Calu3 (cell line): ENCODE data around the gene CYBC1. TPM values are rescaled to one million over a fixed set of nuclear protein-coding genes. Genes with fewer than 3 reads are reported as not detected.

Source experiments
- BruUV-seq: library from RNA; stranded (reverse); fragments of 400-500 nt; replicated peaks from 2 replicates; lab custom pipeline; 2021; lab: Mats Ljungman, UMichigan
- CTCF ChIA-PET: fragments of 300-600 bp; sonication (Branson Sonifier 250); formaldehyde crosslinking; loops from one replicate; lab custom pipeline; 2022; ENCODE audit warnings: antibody characterized with exemption; lab: Charles Lee
- DNase-seq: peaks from one replicate; pipeline ENCODE4 v3.0.0; 2022
- H3K27ac Mint-ChIP-seq: one replicate; pipeline ENCODE4 v1.8.0; 2022; ENCODE audit warnings: mixed read lengths; ENCODE audit not compliant: unreplicated experiment
- H3K27me3 Mint-ChIP-seq: one replicate; pipeline ENCODE4 v1.8.0; 2022; ENCODE audit warnings: mixed read lengths; ENCODE audit not compliant: unreplicated experiment
- H3K36me3 Mint-ChIP-seq: one replicate; pipeline ENCODE4 v1.8.0; 2022; ENCODE audit warnings: mild to moderate bottlenecking, moderate library complexity, mixed read lengths; ENCODE audit not compliant: insufficient read depth, unreplicated experiment
- H3K4me1 Mint-ChIP-seq: one replicate; pipeline ENCODE4 v1.8.0; 2022; ENCODE audit warnings: mild to moderate bottlenecking, low read depth, mixed read lengths; ENCODE audit not compliant: unreplicated experiment
- H3K4me3 Mint-ChIP-seq: one replicate; pipeline ENCODE4 v1.8.0; 2022; ENCODE audit warnings: mild to moderate bottlenecking, low read depth, moderate library complexity, mixed read lengths; ENCODE audit not compliant: unreplicated experiment
- H3K9me3 Mint-ChIP-seq: one replicate; pipeline ENCODE4 v1.8.0; 2022; ENCODE audit warnings: low read depth, mixed read lengths; ENCODE audit not compliant: unreplicated experiment
- CTCF ChIP-seq: fragments of 200-600 bp; IDR thresholded peaks from one replicate; pipeline ENCODE4 v1.8.0; 2022; ENCODE audit warnings: antibody characterized with exemption; ENCODE audit not compliant: unreplicated experiment
- intact Hi-C: fragments of 100-400 bp; cut with micrococcal nuclease; formaldehyde crosslinking; loops from one replicate; pipeline ENCODE4 v1.10.0; 2022; ENCODE audit not compliant: unreplicated experiment
- total RNA-seq: library from RNA; stranded (reverse); gene quantifications from 2 replicates; pipeline ENCODE4 v1.2.3, GENCODE V29; 2022

The CYBC1 gene
- total RNA-seq, 1 experiment from 2014 or later = 80.3 TPM

GRCh38 chr17:82495844-82496528, 45.4 kb upstream of the CYBC1 start:
- peaks cover 9% of the 10 kb centered on the region for H3K4me1 Mint-ChIP-seq
- intact Hi-C loops = no loop called here
- CTCF ChIA-PET = interaction anchor here (1.0 kb wide), 1 partner anchor 53 kb away, joined by 3 read pairs; no protein-coding TSS in a partner anchor
- H3K27me3 Mint-ChIP-seq = no peaks in the 10 kb centered on the region
- H3K36me3 Mint-ChIP-seq = peaks cover 35% of the 10 kb centered on the region
- H3K27ac Mint-ChIP-seq = no peak overlapping the region
- H3K9me3 Mint-ChIP-seq = no peaks in the 10 kb centered on the region
- no peak for TF ChIP-seq CTCF
- DNase-seq = no peak
- BruUV-seq = no TSS peak
- peak overlapping the region; percentile 77 for H3K4me3 Mint-ChIP-seq

GRCh38 chr17:82494236-82495055, 43.9 kb upstream of the CYBC1 start:
- peak; percentile 86 for DNase-seq
- Mint-ChIP-seq H3K36me3 (peaks cover 35% of the 10 kb centered on the region), H3K4me1 (peaks cover 9% of the 10 kb centered on the region), H3K9me3 (no peaks in the 10 kb centered on the region), H3K27ac (peak overlapping the region; percentile 99), H3K4me3 (peak overlapping the region; percentile 55), H3K27me3 (no peaks in the 10 kb centered on the region)
- CTCF ChIA-PET = interaction anchor here (0.5 to 0.8 kb wide), 3 partner anchors 36 to 283 kb away, joined by 3 to 4 read pairs (median 4); no protein-coding TSS in a partner anchor
- intact Hi-C loops = loop anchor here (5.0 kb wide), 1 partner anchor 58 kb away; no protein-coding TSS in a partner anchor
- BruUV-seq = TSS peak; percentile 100
- peak; percentile 94 for TF ChIP-seq CTCF

GRCh38 chr17:82493226-82493781, 42.8 kb upstream of the CYBC1 start:
- no peak for TF ChIP-seq CTCF
- Mint-ChIP-seq H3K36me3 (peaks cover 40% of the 10 kb centered on the region), H3K9me3 (no peaks in the 10 kb centered on the region), H3K27ac (peak overlapping the region; percentile 99), H3K27me3 (no peaks in the 10 kb centered on the region), H3K4me3 (no peak overlapping the region), H3K4me1 (peaks cover 9% of the 10 kb centered on the region)
- CTCF ChIA-PET = no interaction called here
- intact Hi-C loops = loop anchor here (5.0 kb wide), 1 partner anchor 59 kb away; no protein-coding TSS in a partner anchor
- no peak for DNase-seq
- BruUV-seq = no TSS peak

GRCh38 chr17:82492643-82493225, 42.2 kb upstream of the CYBC1 start:
- CTCF ChIA-PET = interaction anchor here (0.7 kb wide), 1 partner anchor 1504 kb away, joined by 4 read pairs; no protein-coding TSS in a partner anchor
- no peak overlapping the region for H3K4me3 Mint-ChIP-seq
- H3K27me3 Mint-ChIP-seq = no peaks in the 10 kb centered on the region
- BruUV-seq = no TSS peak
- DNase-seq = no peak
- H3K36me3 Mint-ChIP-seq = peaks cover 34% of the 10 kb centered on the region
- intact Hi-C loops = loop anchor here (5.0 kb wide), 1 partner anchor 60 kb away; no protein-coding TSS in a partner anchor
- H3K27ac Mint-ChIP-seq = no peak overlapping the region
- H3K9me3 Mint-ChIP-seq = no peaks in the 10 kb centered on the region
- TF ChIP-seq CTCF = no peak
- peaks cover 9% of the 10 kb centered on the region for H3K4me1 Mint-ChIP-seq
